SH-SY5Y (cell line): ENCODE results near the gene DGKH.

Experiments
- GATA2 ChIP-seq: IDR thresholded peaks from 2 replicates; pipeline ENCODE4 v1.6.1; 2011; ENCODE audit warnings: mild to moderate bottlenecking, low read depth, low read length
- GATA3 ChIP-seq: IDR thresholded peaks from 2 replicates; pipeline ENCODE4 v1.6.1; 2011; ENCODE audit warnings: low read depth, mild to moderate bottlenecking, low read length, moderate library complexity

DNA sequence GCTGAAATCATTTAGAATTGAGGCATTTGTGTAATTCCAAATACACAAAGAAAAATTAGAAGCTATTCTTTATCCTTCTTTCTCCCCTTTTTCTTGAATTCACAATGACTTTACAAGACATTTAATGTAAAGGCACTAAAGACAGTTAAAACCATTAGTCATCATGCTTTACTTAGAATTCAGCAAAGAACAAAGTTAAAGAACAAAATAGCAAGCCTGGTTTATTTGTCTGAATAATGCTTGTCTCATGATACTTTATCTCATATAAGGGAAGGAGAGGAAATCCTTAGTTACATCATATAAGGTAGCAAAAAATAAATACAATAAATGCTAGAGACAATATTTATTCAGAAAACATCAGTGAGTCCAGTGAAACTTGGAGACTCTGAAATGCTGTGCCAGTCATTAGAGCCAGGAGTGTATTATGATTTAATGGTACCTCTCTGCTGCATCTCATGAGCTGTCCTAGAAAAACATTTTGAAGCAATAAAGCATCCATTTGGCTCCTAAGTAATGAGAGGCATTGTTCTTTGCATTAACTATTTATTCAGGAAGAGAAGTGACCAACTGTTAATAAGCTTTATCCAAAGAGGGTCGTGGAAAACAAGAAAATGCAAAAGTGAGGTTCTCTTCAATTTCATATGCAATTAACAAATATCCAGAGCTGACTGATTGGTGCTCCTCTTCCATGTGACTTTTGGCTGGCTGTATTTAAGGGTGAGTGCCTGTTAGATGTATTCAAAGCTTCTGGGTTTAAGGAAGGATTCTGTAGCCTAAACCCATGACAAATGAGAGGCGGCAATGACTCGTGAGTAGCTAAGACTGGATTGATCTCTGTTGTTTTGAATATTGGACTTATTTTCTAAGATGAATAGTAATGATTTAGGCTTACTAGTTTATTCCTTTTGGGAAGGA is 105.0 kb downstream of the DGKH start:
- no peak for TF ChIP-seq GATA3
- no peak for TF ChIP-seq GATA2
